HG03064 (cell line): ENCODE data around the gene NREP.

Source experiments
- ATAC-seq: cut with Tn5 transposase; IDR thresholded peaks from one replicate; pipeline ENCODE4 v1.9.1; 2021; ENCODE audit warnings: low read depth; ENCODE audit not compliant: unreplicated experiment

NREP gene

DNA sequence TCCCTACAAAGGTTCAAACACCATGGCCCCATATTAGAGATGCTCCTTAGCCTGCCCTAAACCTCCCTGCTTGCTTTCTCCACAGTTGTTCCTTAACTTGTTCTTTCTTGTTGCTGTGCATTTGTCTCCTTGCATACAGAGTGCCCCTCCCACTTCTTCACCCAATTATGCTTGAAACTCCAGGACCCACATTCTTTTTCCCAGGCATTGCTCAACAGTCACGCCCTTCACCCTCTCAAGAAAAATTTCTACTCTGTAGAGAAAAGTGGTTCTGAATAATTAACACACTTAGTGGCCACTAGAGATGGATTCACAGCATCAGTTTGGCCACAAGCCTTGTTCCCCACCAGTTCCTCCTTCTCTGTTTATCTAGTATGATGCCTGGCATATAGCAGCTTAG is 57.7 kb downstream of the NREP start:
- no peak for ATAC-seq

DNA sequence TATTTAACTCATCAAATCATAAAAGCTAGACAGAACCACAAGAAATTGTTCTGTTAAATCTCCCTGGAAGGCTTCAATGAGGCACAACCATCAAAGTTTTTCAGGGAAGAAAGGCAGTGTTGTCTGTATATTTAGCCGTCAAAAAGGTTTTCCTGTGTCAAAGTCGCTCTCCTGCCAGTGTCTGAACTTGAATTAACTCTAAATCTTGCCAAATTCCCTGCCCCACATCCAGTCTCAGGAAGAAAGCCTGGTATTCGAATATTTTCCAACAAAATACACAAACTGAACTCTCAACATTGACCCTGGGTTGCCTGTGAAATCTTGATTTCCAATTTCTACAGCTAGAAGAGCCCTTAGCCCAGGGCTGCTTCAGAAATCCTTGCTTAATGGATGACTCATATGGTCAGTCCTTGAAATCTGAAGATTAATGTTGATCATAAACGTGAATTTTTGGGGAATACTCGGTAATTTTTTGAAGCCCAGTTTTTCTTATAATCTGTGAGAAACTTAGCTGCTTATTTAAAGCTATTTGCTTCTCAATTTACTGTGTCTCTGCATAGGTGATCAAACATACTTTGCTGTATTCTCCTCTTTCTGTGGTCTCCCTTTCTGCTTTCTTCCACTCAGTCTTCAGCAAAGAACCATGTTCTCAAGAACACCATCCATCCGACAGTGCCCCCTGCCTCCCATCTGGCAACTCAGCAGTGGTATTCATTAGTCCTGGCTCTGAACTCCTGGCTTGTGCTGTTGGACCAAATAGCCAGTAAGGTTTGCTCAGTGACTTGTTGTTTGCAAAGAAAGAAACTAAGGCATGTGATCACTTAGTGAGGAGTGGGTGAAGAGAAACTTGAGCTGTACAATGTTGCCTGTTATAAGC is 58.9 kb downstream of the NREP start:
- no peak for ATAC-seq

DNA sequence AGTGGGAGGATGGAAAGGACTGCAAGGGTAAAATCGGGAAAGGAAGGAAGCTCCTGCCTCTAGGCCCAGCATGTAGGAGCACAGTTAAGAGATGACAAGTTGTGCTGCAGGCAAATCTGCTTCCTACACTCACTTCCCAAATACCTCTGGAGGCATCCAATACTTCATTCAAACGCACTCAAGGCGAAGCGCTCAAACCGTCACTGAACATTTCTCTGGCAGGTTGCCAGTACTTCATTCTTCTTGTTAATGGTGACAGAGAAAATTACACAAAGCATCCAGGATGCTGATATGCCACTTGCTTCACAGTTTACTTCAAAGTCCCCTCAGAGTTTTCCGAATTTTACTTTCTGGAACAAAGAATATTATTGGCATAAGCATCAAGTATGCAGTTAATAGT is 59.8 kb downstream of the NREP start:
- ATAC-seq = no peak

DNA sequence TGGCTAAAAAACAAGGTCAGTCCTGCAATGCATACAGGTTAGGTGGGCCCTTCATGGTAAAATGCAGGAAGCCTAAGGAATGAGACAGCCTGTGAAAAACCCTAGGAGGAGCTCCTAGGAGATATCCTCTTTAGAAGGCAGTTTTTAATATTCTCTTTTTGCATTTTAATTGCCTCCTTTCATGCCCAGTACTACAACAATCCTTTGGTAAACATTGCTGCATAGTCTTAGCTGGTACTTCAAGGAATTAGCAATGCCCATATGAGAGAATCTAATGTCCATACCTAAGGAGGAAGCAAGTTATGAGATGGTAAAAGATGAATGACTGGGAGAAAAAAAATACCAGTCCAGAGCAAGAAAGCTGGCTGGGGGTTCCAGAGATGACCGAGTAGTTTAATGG is 61.0 kb downstream of the NREP start:
- no peak for ATAC-seq

DNA sequence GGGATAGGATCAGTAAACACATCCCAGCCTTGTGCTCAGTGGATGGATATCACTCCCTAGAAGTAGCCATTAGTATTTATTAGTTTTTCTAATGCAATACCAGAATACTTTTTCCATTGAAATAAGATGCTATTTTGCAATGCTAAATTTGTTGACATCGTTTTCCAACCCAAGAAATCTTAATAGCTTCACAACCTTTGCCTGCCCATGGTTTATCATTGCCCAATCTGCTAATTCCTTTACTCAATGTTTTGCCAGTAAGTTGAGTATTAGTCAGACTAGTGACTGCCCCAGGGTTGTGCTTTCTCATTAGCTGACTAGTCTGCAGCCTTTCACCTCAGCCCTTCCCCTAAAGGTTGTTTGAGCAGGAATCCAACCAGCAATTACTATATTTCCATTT is 62.9 kb downstream of the NREP start:
- ATAC-seq = no peak

DNA sequence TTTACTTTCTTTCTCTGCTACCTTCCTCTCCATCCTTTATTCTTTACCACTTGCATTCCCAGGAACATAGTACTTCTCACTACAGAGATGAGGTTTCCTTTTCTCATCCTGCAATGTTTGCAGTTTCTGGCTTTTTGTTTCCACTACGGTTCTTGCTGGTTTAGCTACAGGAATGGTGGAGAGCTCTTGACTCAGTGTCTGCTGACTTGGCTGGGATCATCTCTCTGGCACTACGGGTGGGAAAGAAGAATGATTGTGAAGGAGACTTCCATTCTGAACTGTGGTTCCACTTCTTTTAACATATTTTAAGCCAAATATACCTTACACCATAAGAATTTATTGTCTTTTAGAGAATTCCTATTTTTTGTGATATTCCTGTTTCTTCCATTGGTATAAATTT is 65.1 kb downstream of the NREP start:
- ATAC-seq = no peak

DNA sequence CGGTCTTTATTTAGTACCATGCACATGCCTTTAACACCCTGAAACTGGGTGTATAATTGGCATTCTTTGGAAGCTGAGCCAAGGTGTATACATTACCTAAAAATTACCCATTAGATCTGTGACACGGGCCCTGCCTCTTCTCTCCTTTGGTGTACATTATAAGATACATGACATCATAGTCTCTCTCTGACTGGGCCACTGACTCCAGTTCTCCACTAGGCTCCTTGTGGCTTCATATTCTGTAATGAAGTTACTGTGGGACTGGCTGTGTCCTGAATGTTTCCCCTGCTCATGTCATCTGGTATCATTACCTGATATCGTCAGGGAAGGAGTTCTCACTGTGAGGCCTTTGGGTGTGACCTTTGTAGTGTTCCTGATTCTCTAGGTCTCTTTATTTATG is 65.5 kb downstream of the NREP start:
- ATAC-seq = no peak

DNA sequence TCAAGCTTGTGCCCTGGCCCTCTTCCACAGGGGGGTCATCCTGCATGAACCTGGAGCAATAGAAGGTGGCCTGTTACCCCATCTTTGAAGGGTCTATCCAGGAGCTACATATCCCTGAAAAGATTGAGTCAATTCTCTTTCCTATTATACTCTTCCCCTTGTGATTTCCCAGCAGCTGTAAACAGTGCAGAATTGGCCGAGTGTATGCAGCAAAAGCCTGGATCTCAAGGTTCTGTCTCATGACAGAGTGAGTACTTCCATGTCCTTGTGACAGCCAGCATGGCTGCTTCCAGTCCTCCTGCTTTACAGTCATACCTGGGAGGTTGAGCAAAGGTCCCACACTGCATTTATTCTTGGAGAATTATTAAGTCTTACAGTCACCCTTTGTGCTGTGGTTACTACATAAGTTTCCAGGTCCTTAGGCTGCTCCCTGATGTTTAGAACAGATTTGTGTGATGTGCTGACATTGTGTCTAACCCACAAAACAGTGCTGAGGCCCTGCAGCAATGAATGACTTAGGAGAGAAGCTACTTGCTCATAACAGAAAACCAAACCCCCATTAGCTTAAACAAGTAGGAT is 67.5 kb downstream of the NREP start:
- ATAC-seq = no peak

DNA sequence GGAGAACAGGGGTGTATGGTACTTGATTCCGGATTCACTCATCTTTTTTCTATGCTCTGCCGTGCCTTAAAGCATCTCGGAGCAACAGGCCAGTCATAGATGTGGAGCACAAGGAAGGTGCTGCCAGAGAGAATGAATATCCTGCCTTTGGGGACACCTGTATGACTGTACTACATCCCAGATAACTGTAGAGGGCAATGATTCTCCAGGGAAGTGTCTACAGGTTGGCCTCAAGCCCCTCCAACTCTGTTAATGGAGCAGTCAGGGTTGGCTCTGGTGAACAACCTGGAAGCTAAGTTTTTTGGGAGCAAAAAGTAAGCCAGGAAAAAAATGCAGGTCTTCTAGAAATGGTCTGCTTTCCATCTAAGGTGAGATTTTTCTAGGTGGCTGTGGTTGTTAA is 71.0 kb downstream of the NREP start:
- ATAC-seq = no peak

DNA sequence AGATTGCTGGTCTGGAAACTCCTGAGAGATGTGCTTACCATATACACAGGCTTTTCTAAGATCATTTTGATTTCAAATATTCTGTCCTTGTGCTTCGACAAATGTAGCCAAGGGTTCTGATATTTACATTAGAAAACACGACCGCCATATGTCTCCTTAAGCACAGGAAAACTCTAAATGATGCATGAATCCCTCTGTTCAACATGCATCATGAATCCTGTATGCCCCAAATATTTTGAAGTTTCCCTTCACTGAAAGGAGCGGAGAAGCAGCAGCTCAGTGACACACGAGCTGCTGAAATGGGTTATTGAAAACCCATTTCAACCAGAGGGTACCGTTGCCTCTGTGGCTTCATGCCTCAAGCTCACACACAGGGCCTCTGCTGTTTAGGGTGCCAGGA is 74.4 kb downstream of the NREP start:
- no peak for ATAC-seq

DNA sequence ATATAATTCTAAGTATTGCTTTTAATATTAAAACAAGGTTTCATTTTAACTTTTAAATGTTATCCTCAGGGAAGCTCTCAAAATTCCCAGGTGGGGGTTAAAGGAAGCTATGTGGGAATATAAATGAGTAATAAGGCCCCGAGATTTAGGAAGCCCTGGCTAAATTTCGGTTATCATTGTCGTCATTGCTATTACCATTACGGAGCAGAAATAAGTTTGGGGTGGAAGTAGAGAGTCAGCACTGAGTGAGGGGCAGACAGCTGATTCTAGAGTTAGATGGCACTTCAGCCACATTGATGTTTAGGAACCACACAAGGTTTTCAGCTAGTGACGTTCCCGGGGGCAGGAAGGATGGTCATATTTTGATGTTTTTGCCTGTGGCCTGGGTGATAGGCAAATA is 74.9 kb downstream of the NREP start:
- no peak for ATAC-seq

DNA sequence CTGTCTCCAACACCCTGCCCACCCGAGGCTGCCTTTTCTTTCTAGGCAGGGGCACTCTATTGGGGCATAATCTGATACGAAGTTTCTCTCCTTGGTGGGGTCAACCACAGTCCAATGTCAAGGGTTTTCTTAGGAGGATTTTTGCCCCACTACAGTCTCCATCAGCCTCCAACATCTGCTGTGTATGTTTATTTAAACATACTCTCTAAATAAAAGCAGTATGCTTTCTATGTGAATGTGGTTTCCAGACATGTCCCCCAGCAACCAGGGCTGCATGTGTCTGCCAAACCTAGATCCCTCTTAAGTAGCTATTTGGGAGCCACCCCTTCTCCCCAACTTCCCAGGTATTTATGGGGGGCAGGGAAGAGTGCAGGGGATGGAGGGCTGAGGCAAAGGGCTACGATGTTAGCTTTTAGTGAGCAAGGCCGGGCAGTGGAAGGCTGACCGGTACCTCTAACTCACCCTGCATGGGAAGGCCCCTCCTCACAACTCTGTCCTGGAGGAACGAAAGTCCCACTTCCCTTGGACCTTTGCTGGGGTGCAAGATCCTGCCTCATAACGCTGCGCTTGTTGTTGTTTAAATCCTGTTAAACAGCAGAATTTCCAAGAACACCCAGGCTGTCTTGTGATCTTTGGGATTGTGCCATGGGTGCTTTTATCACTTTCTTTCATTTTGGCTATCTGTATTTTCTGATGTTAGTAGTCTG is 75.4 kb downstream of the NREP start:
- no peak for ATAC-seq

DNA sequence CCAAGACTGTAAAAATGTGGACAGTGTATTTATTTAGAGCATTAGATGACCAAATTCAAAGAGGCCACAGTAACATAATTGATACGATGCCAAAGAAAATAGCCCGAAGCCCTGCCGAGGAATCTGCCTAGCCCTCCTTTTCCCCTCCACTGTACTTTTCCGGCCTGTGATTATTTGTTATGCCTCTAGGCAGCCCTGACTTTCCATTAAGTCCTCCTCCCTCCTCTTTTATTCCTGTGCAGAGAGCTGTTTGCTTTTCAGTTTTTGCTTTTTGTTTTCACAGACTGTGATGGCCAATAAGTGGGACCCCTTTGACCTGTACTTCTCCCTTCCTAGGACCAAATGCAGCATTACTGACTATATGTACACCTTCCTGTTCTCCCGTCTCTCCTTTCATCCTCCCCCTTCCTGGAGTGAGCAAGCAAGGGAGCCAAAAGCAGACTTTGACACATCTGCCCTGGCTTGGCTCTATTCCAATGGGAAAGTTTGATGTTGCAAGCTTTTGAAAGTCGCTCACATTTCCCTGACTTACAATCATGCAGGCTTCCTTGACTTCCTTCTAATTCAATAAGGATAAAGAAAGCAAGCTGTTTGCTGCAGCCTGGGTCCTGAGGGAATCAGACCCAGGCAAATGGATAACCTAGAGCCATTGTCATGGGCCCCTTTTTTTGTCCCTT is 76.1 kb downstream of the NREP start:
- ATAC-seq = no peak

DNA sequence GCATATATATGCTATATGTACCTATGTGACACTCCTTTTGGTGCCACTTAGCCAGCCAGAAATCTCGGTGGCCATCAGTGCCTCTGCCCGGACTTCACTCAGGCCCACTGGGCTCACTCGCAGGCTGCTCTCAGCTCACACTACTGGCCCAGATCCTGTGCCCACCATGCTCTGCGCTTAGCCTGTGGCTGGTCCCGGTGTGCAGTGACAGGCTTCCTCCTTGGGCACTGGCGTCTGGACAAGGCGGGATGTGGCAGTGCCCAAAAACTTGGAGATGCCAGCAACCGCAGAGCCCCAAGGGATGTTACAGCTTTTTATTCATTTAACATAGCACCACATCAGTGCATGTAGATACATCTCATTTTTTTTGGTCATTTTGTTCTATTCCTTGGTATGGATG is 77.4 kb downstream of the NREP start:
- no peak for ATAC-seq
